ENCODE data around the gene OXTR.

Gene OXTR

GRCh38 chr3:8767256-8767666 lies 2.2 kb downstream of the OXTR start:
- no peak for DNase-seq

- no peak for DNase-seq
These were observed 3.3 kb downstream of the OXTR start for GRCh38 chr3:8766148-8766547.

- DNase-seq, result no peak
These were observed 3.9 kb downstream of the OXTR start for GRCh38 chr3:8765528-8765927.

- no peak for DNase-seq
These were observed 4.9 kb downstream of the OXTR start for GRCh38 chr3:8764528-8764927.

GRCh38 chr3:8762607-8763377 lies 6.6 kb downstream of the OXTR start:
- no peak for DNase-seq

- no peak for DNase-seq
These were observed 7.5 kb downstream of the OXTR start for GRCh38 chr3:8761866-8762265.

GRCh38 chr3:8760506-8760905 lies 8.9 kb downstream of the OXTR start:
- DNase-seq, result no peak

GRCh38 chr3:8760091-8760490 lies 9.3 kb downstream of the OXTR start:
- no peak for DNase-seq

GRCh38 chr3:8759038-8759707 lies 10.2 kb downstream of the OXTR start:
- no peak for DNase-seq

- no peak for DNase-seq
These were observed 11.6 kb downstream of the OXTR start for GRCh38 chr3:8757551-8758518.

- no peak for DNase-seq
These were observed 12.7 kb downstream of the OXTR start for GRCh38 chr3:8756671-8757070.

GRCh38 chr3:8755564-8756237 lies 13.7 kb downstream of the OXTR start:
- no peak for DNase-seq

GRCh38 chr3:8755097-8755496 lies 14.3 kb downstream of the OXTR start:
- no peak for DNase-seq

GRCh38 chr3:8752832-8753231 lies 16.6 kb downstream of the OXTR start:
- no peak for DNase-seq

- DNase-seq, result no peak
These were observed 20.1 kb downstream of the OXTR start for GRCh38 chr3:8749316-8749715.

- DNase-seq, result no peak
These were observed 22.6 kb downstream of the OXTR start for GRCh38 chr3:8746780-8747345.

GRCh38 chr3:8745619-8746370 lies 23.6 kb downstream of the OXTR start:
- no peak for DNase-seq

- no peak for DNase-seq
These were observed 25.5 kb downstream of the OXTR start for GRCh38 chr3:8743911-8744310.

- no peak for DNase-seq
These were observed 26.3 kb downstream of the OXTR start for GRCh38 chr3:8743021-8743601.

- no peak for DNase-seq
These were observed 27.7 kb downstream of the OXTR start for GRCh38 chr3:8741581-8742261.
